ENCODE results near the gene SLF2.
A peak's percentile ranks its signal among the peaks of the same experiment; 100 is the strongest.

DNA sequence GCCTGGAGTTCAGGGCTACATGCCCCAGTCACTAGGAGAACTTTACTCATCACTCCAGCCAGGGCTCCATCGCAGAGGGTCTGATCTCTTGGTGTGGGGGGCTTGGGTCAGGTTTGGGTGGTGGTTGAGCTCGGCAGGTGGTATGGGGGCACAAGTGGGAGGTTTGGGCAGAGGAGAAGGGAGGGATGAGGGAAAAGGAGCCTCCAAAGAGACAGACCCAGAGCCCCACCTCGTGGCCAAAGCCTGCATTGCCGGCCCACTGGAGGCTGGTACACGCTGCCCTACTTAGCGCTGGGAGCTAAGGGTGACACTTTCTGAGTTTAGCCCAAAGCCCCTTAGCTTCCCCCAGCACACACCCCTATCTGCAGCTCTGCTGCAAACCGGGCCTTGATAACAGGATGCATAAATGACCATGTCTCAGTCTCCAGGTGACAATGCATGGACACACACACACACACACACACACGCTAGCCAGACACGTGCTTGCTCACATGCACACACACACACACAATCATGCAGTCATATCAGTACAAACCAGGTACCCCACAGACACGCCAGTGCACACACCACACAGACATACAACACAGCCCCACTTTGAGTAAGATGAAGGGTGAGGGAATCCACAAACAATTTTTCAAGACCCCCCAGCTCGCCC is 101.6 kb downstream of the SLF2 start:
- TF ChIP-seq, protein P1, sequence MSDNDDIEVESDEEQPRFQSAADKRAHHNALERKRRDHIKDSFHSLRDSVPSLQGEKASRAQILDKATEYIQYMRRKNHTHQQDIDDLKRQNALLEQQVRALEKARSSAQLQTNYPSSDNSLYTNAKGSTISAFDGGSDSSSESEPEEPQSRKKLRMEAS (IDR thresholded peaks at IDR 0.05) = no peak
- no peak for TF ChIP-seq TAF1 (conservative IDR thresholded peaks at IDR 0.05)
- TF ChIP-seq, protein P2, sequence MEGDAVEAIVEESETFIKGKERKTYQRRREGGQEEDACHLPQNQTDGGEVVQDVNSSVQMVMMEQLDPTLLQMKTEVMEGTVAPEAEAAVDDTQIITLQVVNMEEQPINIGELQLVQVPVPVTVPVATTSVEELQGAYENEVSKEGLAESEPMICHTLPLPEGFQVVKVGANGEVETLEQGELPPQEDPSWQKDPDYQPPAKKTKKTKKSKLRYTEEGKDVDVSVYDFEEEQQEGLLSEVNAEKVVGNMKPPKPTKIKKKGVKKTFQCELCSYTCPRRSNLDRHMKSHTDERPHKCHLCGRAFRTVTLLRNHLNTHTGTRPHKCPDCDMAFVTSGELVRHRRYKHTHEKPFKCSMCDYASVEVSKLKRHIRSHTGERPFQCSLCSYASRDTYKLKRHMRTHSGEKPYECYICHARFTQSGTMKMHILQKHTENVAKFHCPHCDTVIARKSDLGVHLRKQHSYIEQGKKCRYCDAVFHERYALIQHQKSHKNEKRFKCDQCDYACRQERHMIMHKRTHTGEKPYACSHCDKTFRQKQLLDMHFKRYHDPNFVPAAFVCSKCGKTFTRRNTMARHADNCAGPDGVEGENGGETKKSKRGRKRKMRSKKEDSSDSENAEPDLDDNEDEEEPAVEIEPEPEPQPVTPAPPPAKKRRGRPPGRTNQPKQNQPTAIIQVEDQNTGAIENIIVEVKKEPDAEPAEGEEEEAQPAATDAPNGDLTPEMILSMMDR (IDR thresholded peaks at IDR 0.05; ENCODE audit: low read depth, low read length, missing input control) = peak; percentile 97
- no peak for TF ChIP-seq SP1 (IDR thresholded peaks at IDR 0.05)

Data from liver (tissue), 3 donors.